CD14-positive monocyte (primary cell): ENCODE measurements around the gene SNPH. TPM values are rescaled to one million over a fixed set of nuclear protein-coding genes. Genes with fewer than 3 reads are reported as not detected.

Source experiments
- DNase-seq, 3 donors: peaks; one replicate each; pipeline ENCODE4 v3.0.0-alpha.2; 2011 to 2022
- H2AFZ ChIP-seq: 2 replicates; pipeline ENCODE4 v1.6.0; 2012; ENCODE audit warnings: mild to moderate bottlenecking, low read depth, low read length, inconsistent platforms; ENCODE audit not compliant: insufficient read depth, poor library complexity, severe bottlenecking
- H3K27ac ChIP-seq, 2 donors: 1 replicate in 1 of 2; 2 replicates in 1 of 2; pipeline ENCODE4 v1.5.1; 2012 to 2013; ENCODE audit warnings: low read length in 2 of 2, control low read depth in 1 of 2, inconsistent platforms in 1 of 2, low read depth in 1 of 2, mild to moderate bottlenecking in 1 of 2
- H3K27me3 ChIP-seq, 2 donors: one replicate each; pipeline versions ENCODE4 v1.6.0 to v1.6.1; 2011 to 2013; ENCODE audit warnings: low read length in 2 of 2; ENCODE audit not compliant: control insufficient read depth in 2 of 2, insufficient read depth in 2 of 2
- H3K36me3 ChIP-seq, 2 donors: replicated peaks in 1 of 2; 1 replicate in 1 of 2; 2 replicates in 1 of 2; pipeline versions ENCODE4 v1.5.1 to v1.6.1; 2012 to 2013; ENCODE audit warnings: low read length in 2 of 2, control low read depth in 1 of 2, inconsistent platforms in 1 of 2, mild to moderate bottlenecking in 1 of 2; ENCODE audit not compliant: insufficient read depth in 2 of 2, control insufficient read depth in 1 of 2
- H3K4me1 ChIP-seq, 2 donors: 1 replicate in 1 of 2; 2 replicates in 1 of 2; pipeline versions ENCODE4 v1.5.1 to v1.6.1; 2012 to 2013; ENCODE audit warnings: low read length in 2 of 2, control low read depth in 1 of 2, inconsistent platforms in 1 of 2, mild to moderate bottlenecking in 1 of 2, moderate library complexity in 1 of 2; ENCODE audit not compliant: insufficient read depth in 2 of 2, control insufficient read depth in 1 of 2
- H3K4me2 ChIP-seq: replicated peaks from 2 replicates; pipeline ENCODE3; 2012; ENCODE audit warnings: low read length, moderate library complexity, mild to moderate bottlenecking; ENCODE audit not compliant: poor library complexity, severe bottlenecking; ENCODE audit errors: extremely low read depth
- H3K4me3 ChIP-seq, 3 experiments: fragments of 200-600 bp in 1 of 3; sonication (generic) in 1 of 3; replicated peaks in 1 of 3; 1 replicate in 2 of 3; 2 replicates in 1 of 3; pipeline ENCODE4 v1.5.1; 2011 to 2013; ENCODE audit warnings: low read length in 3 of 3, mild to moderate bottlenecking in 3 of 3, control low read depth in 2 of 3, low read depth in 2 of 3, inconsistent platforms in 1 of 3, moderate library complexity in 1 of 3
- H3K79me2 ChIP-seq: 2 replicates; pipeline ENCODE4 v1.6.0; 2012; ENCODE audit warnings: mild to moderate bottlenecking, control low read depth, inconsistent platforms, low read length, moderate library complexity; ENCODE audit not compliant: insufficient read depth
- H3K9ac ChIP-seq: 2 replicates; pipeline ENCODE4 v1.6.0; 2017; ENCODE audit warnings: low read length, mild to moderate bottlenecking; ENCODE audit not compliant: insufficient read depth, poor library complexity, severe bottlenecking
- H3K9me3 ChIP-seq, 2 donors: replicated peaks in 1 of 2; 1 replicate in 1 of 2; 2 replicates in 1 of 2; pipeline versions ENCODE4 v1.5.1 to v1.6.1; 2012 to 2013; ENCODE audit warnings: low read length in 2 of 2, control low read depth in 1 of 2; ENCODE audit not compliant: control insufficient read depth in 1 of 2, insufficient read depth in 1 of 2
- H4K20me1 ChIP-seq: 2 replicates; pipeline ENCODE4 v1.6.0; 2012; ENCODE audit warnings: mild to moderate bottlenecking, low read length, control low read depth, moderate library complexity; ENCODE audit not compliant: insufficient read depth
- H3K27ac Mint-ChIP-seq, 7 donors: one replicate each; pipeline ENCODE4 v1.8.0; 2020; ENCODE audit warnings: mild to moderate bottlenecking in 7 of 7, mixed read lengths in 7 of 7, moderate library complexity in 6 of 7, inconsistent platforms in 2 of 7
- H3K27me3 Mint-ChIP-seq, 3 donors: one replicate each; pipeline ENCODE4 v1.8.0; 2021 to 2022; ENCODE audit warnings: low read depth in 3 of 3, mild to moderate bottlenecking in 3 of 3, mixed read lengths in 3 of 3, moderate library complexity in 3 of 3, inconsistent platforms in 1 of 3
- H3K36me3 Mint-ChIP-seq, 2 donors: one replicate each; pipeline ENCODE4 v1.8.0; 2020; ENCODE audit warnings: mixed read lengths in 2 of 2, inconsistent platforms in 1 of 2, mild to moderate bottlenecking in 1 of 2
- H3K4me1 Mint-ChIP-seq: one replicate; pipeline ENCODE4 v1.8.0; 2020; ENCODE audit warnings: mild to moderate bottlenecking, mixed read lengths
- H3K4me3 Mint-ChIP-seq, 2 donors: one replicate each; pipeline ENCODE4 v1.8.0; 2020; ENCODE audit warnings: mild to moderate bottlenecking in 2 of 2, mixed read lengths in 2 of 2, moderate library complexity in 1 of 2
- H3K9me3 Mint-ChIP-seq, 7 donors: one replicate each; pipeline ENCODE4 v1.8.0; 2020 to 2022; ENCODE audit warnings: mixed read lengths in 7 of 7, mild to moderate bottlenecking in 6 of 7, moderate library complexity in 6 of 7, inconsistent platforms in 2 of 7
- WGBS: methylation state at CpG from one replicate; pipeline ENCODE4 v1.1.5; 2013; ENCODE audit warnings: missing lambda C conversion rate; ENCODE audit not compliant: insufficient coverage; 5-methylcytosine and 5-hydroxymethylcytosine counted together
- intact Hi-C, 2 donors: fragments of 100-400 bp; cut with micrococcal nuclease; formaldehyde crosslinking; loops; one replicate each; pipeline versions ENCODE4 v1.15.0 to v1.15.1; 2023
- polyA plus RNA-seq, 3 donors: library from polyadenylated mRNA; depleted of rRNA in 1 of 3; unstranded in 2 of 3; stranded (reverse) in 1 of 3; fragments of 300-500 nt in 2 of 3; fragments of >200 nt in 1 of 3; fragmentation: Illumina TruSeq in 2 of 3; gene quantifications; 1 replicate in 2 of 3; 2 replicates in 1 of 3; pipeline ENCODE4 v1.2.3, GENCODE V29; 2012 to 2021
- TF ChIP-seq, protein P1 (sequence below): fragments of 200-600 bp; IDR thresholded peaks from one replicate; pipeline ENCODE4 v1.8.0; 2022; ENCODE audit warnings: antibody characterized with exemption, mild to moderate bottlenecking

The SNPH gene
- polyA plus RNA-seq, 3 donors: 0.07 to 0.10 TPM; not detected in 1

DNA sequence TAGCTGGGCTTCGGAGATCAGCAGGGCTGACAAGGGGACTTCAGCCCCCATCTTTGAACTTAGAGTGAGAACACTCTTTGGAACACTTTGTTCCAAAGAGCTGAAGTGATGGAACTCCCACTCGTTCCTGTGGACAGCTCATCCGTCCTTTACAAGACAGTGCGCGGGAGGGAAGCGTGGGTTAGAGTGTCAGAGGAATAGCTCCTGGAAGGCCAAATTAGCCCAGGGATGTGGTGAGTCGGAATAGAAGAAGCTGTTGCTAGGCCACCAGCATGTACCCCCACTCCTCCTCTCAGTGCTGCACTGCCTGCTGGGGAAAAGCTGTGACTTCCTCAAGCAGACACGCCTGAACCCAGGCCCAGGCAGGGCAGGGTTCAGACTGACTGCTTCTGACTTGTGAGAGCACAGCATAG, 61.2 kb downstream of the SNPH start:
- Histone ChIP-seq H3K4me1 (peaks cover 16 to 30% of the 10 kb centered on the region in 2 donors), H3K9me3 (no peaks in the 10 kb centered on the region), H3K4me2 (no peak overlapping the region), H4K20me1 (peaks cover 12% of the 10 kb centered on the region), H2AFZ (no peak overlapping the region), H3K79me2 (peaks cover 47% of the 10 kb centered on the region), H3K27me3 (no peaks in the 10 kb centered on the region), H3K27ac (peak overlapping the region in 1 of 2 donors; percentile 99), H3K36me3 (no peaks in the 10 kb centered on the region), H3K9ac (no peak overlapping the region), H3K4me3 (no peak overlapping the region)
- H3K27ac Mint-ChIP-seq: peak overlapping the region in 2 of 7 donors; percentile 74 to 77
- DNase-seq: no peak
- 88% methylated on average over 1 of the region's 8 CpGs for WGBS
- H3K4me1 Mint-ChIP-seq: peaks cover 31% of the 10 kb centered on the region
- peak overlapping the region in 1 of 2 donors; percentile 35 for H3K4me3 Mint-ChIP-seq
- intact Hi-C loops: loop anchor here (5.0 kb wide), 1 partner anchor 50 kb away; no protein-coding TSS in a partner anchor
- peaks cover 17 to 19% of the 10 kb centered on the region in 2 donors for H3K36me3 Mint-ChIP-seq
- H3K27me3 Mint-ChIP-seq: peaks cover 0 to 1% (median 0%) of the 10 kb centered on the region in 3 donors
- H3K9me3 Mint-ChIP-seq: peaks cover 0 to 2% (median 0%) of the 10 kb centered on the region in 7 donors
- TF ChIP-seq, protein P1, sequence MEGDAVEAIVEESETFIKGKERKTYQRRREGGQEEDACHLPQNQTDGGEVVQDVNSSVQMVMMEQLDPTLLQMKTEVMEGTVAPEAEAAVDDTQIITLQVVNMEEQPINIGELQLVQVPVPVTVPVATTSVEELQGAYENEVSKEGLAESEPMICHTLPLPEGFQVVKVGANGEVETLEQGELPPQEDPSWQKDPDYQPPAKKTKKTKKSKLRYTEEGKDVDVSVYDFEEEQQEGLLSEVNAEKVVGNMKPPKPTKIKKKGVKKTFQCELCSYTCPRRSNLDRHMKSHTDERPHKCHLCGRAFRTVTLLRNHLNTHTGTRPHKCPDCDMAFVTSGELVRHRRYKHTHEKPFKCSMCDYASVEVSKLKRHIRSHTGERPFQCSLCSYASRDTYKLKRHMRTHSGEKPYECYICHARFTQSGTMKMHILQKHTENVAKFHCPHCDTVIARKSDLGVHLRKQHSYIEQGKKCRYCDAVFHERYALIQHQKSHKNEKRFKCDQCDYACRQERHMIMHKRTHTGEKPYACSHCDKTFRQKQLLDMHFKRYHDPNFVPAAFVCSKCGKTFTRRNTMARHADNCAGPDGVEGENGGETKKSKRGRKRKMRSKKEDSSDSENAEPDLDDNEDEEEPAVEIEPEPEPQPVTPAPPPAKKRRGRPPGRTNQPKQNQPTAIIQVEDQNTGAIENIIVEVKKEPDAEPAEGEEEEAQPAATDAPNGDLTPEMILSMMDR: no peak

DNA sequence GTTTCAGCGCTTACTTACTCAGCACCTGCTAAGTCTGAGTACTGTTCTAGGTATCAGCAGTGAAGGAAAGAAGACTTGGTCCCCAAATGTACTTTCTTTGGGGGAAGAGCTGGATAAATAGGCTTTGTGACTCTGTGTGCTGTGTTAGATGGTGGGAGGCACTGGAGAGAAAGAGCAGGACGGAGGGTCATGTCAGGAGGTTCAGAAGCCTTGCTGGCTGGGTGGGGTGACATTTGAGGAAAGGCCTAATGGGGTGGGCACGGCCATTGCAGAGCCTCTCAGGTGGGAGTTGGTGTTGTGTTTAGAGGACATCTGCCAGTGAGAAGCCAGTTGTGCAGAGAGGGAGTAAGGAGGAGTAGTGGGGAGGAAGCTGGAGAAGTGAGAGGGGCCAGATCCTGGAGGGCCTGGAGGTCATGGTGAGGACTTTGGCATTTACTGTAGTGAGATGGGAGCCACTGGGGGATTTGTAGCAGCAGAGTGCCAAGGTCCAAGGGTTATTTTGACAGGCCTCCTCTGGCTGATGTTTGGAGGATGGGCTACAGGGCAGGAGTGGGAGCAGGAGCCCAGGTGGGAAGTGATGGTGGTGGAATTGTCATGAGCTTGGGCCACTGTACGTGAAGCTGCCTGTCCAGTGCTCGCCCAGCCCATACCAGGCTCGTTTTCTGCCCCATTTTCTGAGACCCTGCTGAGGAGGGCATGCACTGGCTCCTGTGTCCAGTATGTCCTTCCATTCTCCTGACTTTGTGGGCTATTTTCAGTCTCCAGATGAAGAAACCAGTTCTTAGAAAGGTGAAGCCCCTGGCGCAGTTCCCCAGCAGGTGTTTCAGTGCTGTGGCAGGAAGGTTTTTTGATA, 62.0 kb downstream of the SNPH start:
- 98% methylated on average over 7 of the region's 7 CpGs for WGBS
- Histone ChIP-seq H3K27ac (peak overlapping the region in 1 of 2 donors; percentile 40), H3K9ac (no peak overlapping the region), H3K4me2 (no peak overlapping the region), H3K79me2 (peaks cover 47% of the 10 kb centered on the region), H2AFZ (no peak overlapping the region), H3K4me1 (peaks cover 16 to 30% of the 10 kb centered on the region in 2 donors), H3K9me3 (no peaks in the 10 kb centered on the region), H3K27me3 (no peaks in the 10 kb centered on the region), H4K20me1 (peaks cover 13% of the 10 kb centered on the region), H3K4me3 (no peak overlapping the region), H3K36me3 (no peaks in the 10 kb centered on the region)
- peaks cover 0 to 2% (median 0%) of the 10 kb centered on the region in 7 donors for H3K9me3 Mint-ChIP-seq
- peak overlapping the region in 6 of 7 donors; percentile 14 to 82 (median 58) for H3K27ac Mint-ChIP-seq
- DNase-seq: no peak
- TF ChIP-seq, protein P1: no peak
- H3K4me1 Mint-ChIP-seq: peaks cover 26% of the 10 kb centered on the region
- H3K4me3 Mint-ChIP-seq: no peak overlapping the region
- H3K27me3 Mint-ChIP-seq: no peaks in the 10 kb centered on the region
- peaks cover 19 to 23% of the 10 kb centered on the region in 2 donors for H3K36me3 Mint-ChIP-seq
- intact Hi-C loops: loop anchor here (5.0 kb wide), 1 partner anchor 49 kb away; no protein-coding TSS in a partner anchor
